ENCODE measurements around the gene RNF181. TPM values are rescaled to one million over a fixed set of nuclear protein-coding genes. Genes with fewer than 3 reads are reported as not detected.

Gene RNF181
- total and polyA plus RNA-seq, 2 of the 13 experiments (the other 11 are each of a cell fraction or from before 2014, with no cell fraction given): 224 to 578 TPM

DNA sequence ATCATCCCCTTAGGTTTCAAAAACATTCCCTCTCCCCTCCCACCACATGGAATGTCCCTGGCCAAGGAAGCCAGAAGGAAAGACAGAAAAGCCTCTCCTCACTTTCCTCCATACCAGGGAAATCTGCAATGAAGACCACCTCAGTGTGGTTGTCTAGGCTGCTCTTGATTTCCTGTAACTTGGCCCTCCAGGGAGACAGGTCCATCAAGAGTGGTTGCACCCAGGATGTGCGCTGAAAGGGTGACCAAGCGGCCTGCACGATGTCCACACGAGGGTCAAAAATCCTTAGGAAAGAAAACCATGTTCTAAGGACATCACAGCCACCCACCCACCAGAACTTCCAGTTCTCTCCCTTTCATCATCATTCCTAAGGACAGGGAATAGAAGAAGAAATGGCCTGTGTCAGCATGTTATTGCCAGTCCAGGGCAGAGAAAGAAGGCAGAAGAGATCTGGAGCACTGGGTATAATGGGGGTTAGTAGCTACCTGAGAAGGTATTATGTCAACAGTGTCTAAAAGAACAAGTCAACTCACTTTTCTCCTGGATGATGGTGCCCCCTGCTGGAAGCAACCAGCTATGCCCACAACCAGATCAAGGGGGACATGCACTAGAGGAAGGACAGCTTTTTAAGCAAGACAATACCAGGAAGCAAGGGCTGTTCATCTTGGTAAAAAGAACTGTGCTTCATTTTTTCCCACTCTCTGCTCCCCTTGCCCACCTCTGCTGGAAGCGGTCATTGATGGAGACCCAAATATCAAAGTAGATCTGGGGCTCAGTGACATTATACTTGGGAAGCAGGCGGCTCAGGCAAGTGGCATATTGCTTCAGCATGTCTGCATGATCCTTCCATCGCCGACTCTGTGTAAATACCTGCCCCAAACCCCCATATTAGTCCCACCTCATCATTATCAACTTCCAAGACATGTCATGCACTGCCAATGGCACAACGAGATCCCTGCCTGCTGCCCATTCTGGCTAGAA is 43.6 kb upstream of the RNF181 start (continued):
- TF ChIP-seq ZFP1 (CRISPR knock-in tag; IDR thresholded peaks at IDR 0.05): 0 out of 2 replicates have a peak, but pooled peaks have one; percentile 20
- TF ChIP-seq, protein P1, sequence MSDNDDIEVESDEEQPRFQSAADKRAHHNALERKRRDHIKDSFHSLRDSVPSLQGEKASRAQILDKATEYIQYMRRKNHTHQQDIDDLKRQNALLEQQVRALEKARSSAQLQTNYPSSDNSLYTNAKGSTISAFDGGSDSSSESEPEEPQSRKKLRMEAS (IDR thresholded peaks at IDR 0.05): no peak
- peak; percentile 72 to 74 for TF ChIP-seq MAFK (conservative IDR thresholded peaks at IDR 0.05 in 1 of 2, IDR thresholded peaks at IDR 0.05 in 1 of 2; ENCODE audit: low read length in 2 of 2)
- TF ChIP-seq, protein P2, sequence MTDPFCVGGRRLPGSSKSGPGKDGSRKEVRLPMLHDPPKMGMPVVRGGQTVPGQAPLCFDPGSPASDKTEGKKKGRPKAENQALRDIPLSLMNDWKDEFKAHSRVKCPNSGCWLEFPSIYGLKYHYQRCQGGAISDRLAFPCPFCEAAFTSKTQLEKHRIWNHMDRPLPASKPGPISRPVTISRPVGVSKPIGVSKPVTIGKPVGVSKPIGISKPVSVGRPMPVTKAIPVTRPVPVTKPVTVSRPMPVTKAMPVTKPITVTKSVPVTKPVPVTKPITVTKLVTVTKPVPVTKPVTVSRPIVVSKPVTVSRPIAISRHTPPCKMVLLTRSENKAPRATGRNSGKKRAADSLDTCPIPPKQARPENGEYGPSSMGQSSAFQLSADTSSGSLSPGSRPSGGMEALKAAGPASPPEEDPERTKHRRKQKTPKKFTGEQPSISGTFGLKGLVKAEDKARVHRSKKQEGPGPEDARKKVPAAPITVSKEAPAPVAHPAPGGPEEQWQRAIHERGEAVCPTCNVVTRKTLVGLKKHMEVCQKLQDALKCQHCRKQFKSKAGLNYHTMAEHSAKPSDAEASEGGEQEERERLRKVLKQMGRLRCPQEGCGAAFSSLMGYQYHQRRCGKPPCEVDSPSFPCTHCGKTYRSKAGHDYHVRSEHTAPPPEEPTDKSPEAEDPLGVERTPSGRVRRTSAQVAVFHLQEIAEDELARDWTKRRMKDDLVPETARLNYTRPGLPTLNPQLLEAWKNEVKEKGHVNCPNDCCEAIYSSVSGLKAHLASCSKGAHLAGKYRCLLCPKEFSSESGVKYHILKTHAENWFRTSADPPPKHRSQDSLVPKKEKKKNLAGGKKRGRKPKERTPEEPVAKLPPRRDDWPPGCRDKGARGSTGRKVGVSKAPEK (CRISPR knock-in tag; IDR thresholded peaks at IDR 0.05; ENCODE audit: borderline replicate concordance): no peak
- TF ChIP-seq SALL2 (CRISPR knock-in tag; IDR thresholded peaks at IDR 0.05): no peak
- no peak for TF ChIP-seq ZNF33A (CRISPR knock-in tag; IDR thresholded peaks at IDR 0.05; ENCODE audit: borderline replicate concordance)
- TF ChIP-seq, protein P3, sequence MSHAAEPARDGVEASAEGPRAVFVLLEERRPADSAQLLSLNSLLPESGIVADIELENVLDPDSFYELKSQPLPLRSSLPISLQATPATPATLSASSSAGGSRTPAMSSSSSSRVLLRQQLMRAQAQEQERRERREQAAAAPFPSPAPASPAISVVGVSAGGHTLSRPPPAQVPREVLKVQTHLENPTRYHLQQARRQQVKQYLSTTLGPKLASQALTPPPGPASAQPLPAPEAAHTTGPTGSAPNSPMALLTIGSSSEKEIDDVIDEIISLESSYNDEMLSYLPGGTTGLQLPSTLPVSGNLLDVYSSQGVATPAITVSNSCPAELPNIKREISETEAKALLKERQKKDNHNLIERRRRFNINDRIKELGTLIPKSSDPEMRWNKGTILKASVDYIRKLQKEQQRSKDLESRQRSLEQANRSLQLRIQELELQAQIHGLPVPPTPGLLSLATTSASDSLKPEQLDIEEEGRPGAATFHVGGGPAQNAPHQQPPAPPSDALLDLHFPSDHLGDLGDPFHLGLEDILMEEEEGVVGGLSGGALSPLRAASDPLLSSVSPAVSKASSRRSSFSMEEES (CRISPR knock-in tag; IDR thresholded peaks at IDR 0.05): no peak
- TF ChIP-seq, protein P4, sequence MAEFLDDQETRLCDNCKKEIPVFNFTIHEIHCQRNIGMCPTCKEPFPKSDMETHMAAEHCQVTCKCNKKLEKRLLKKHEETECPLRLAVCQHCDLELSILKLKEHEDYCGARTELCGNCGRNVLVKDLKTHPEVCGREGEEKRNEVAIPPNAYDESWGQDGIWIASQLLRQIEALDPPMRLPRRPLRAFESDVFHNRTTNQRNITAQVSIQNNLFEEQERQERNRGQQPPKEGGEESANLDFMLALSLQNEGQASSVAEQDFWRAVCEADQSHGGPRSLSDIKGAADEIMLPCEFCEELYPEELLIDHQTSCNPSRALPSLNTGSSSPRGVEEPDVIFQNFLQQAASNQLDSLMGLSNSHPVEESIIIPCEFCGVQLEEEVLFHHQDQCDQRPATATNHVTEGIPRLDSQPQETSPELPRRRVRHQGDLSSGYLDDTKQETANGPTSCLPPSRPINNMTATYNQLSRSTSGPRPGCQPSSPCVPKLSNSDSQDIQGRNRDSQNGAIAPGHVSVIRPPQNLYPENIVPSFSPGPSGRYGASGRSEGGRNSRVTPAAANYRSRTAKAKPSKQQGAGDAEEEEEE (CRISPR knock-in tag; IDR thresholded peaks at IDR 0.05; ENCODE audit: borderline replicate concordance): no peak
- TF ChIP-seq TCF7 (IDR thresholded peaks at IDR 0.05; ENCODE audit: low read depth): no peak
- TF ChIP-seq, protein P5, sequence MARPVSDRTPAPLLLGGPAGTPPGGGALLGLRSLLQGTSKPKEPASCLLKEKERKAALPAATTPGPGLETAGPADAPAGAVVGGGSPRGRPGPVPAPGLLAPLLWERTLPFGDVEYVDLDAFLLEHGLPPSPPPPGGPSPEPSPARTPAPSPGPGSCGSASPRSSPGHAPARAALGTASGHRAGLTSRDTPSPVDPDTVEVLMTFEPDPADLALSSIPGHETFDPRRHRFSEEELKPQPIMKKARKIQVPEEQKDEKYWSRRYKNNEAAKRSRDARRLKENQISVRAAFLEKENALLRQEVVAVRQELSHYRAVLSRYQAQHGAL (CRISPR knock-in tag; IDR thresholded peaks at IDR 0.05; ENCODE audit: not compliant biosample characterization): no peak
- TF ChIP-seq ZNF432 (CRISPR knock-in tag; IDR thresholded peaks at IDR 0.05; ENCODE audit: borderline replicate concordance): no peak
- TF ChIP-seq, protein P6, sequence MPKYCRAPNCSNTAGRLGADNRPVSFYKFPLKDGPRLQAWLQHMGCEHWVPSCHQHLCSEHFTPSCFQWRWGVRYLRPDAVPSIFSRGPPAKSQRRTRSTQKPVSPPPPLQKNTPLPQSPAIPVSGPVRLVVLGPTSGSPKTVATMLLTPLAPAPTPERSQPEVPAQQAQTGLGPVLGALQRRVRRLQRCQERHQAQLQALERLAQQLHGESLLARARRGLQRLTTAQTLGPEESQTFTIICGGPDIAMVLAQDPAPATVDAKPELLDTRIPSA (CRISPR knock-in tag; IDR thresholded peaks at IDR 0.05; ENCODE audit: borderline replicate concordance): no peak
- TF ChIP-seq GLI4 (CRISPR knock-in tag; IDR thresholded peaks at IDR 0.05; ENCODE audit: borderline replicate concordance): no peak
- TF ChIP-seq ZFAT (CRISPR knock-in tag; conservative IDR thresholded peaks at IDR 0.05): no peak
- TF ChIP-seq ZNF614 (CRISPR knock-in tag; IDR thresholded peaks at IDR 0.05; ENCODE audit: borderline replicate concordance): no peak
- no peak for TF ChIP-seq ZNF256 (CRISPR knock-in tag; conservative IDR thresholded peaks at IDR 0.05)
- no peak for TF ChIP-seq TCF7L2 (IDR thresholded peaks at IDR 0.05; ENCODE audit: low read depth, low read length)
- no peak for TF ChIP-seq HNRNPK (IDR thresholded peaks at IDR 0.05; ENCODE audit: low read depth, low read length, poor library complexity, severe bottlenecking)
- TF ChIP-seq ZNF780A (CRISPR knock-in tag; IDR thresholded peaks at IDR 0.05): no peak
- TF ChIP-seq CEBPB (IDR thresholded peaks at IDR 0.05; ENCODE audit: borderline replicate concordance, low read depth, low read length): no peak
- peak; percentile 71 for TF ChIP-seq GATAD1 (CRISPR knock-in tag; IDR thresholded peaks at IDR 0.05)
